Mesangial cell (primary cell): ENCODE results near the gene PALB2. TPM values are rescaled to one million over a fixed set of nuclear protein-coding genes. Genes with fewer than 3 reads are reported as not detected.

ENCODE experiments used
- total RNA-seq: library from RNA; depleted of rRNA; stranded (reverse); fragments of >200 nt; gene quantifications from 2 replicates; pipeline ENCODE4 v1.2.3, GENCODE V29; 2015

The PALB2 gene
- total RNA-seq = 6.5 and 7.0 TPM in 2 replicates

GRCh38 chr16:23640931-23641765, at the start of gene PALB2, which contains the start of gene DCTN5:
Gene PALB2 (minus strand): TSS chr16:23641310. CDS start chr16:23641157, 153 bp downstream.
Gene DCTN5 (plus strand): TSS chr16:23641466. CDS start chr16:23641543, 77 bp downstream.

GRCh38 chr16:23678430-23679273, 37.5 kb upstream of the PALB2 start, which contains the start of gene PLK1:
Gene PLK1 (plus strand): TSS chr16:23678889. CDS start chr16:23678933, 44 bp downstream.

GRCh38 chr16:23595951-23596720, 45.0 kb downstream of the PALB2 start, which contains the start of gene NDUFAB1:
Gene NDUFAB1 (minus strand): TSS chr16:23596316. CDS start chr16:23596290, 26 bp downstream.

GRCh38 chr16:23556881-23557778, 84.0 kb downstream of the PALB2 start, which contains the start of the genes EARS2 and UBFD1:
Gene EARS2 (minus strand): TSS chr16:23557350. CDS start chr16:23557343, 7 bp downstream.
Gene UBFD1 (plus strand): TSS chr16:23557727. CDS start chr16:23557743, 16 bp downstream.

Other genes with a start within 250 kb of the PALB2 start
- 12.4 and 22.9 TPM in 2 replicates for gene COG7, start 188.1 kb downstream of the PALB2 start, total RNA-seq
- gene GGA2, start 130.8 kb downstream of the PALB2 start, total RNA-seq = 27.7 and 48.4 TPM in 2 replicates
- 23.3 and 49.9 TPM in 2 replicates for gene EARS2, start 84.0 kb downstream of the PALB2 start, total RNA-seq
- gene UBFD1, start 83.6 kb downstream of the PALB2 start, total RNA-seq = 88.2 and 91.0 TPM in 2 replicates
- gene NDUFAB1, start 45.0 kb downstream of the PALB2 start, total RNA-seq = 104 and 151 TPM in 2 replicates
- 29.2 and 35.7 TPM in 2 replicates for gene DCTN5, start 156 bp upstream of the PALB2 start, total RNA-seq
- gene PLK1, start 37.6 kb upstream of the PALB2 start, total RNA-seq = 10.8 and 207 TPM in 2 replicates
- gene ERN2, start 71.9 kb upstream of the PALB2 start, total RNA-seq = 0.38 TPM in 1 of 2 replicates, not detected in the other
- 0.13 TPM in 1 of 2 replicates, not detected in the other for gene CHP2, start 113.7 kb upstream of the PALB2 start, total RNA-seq
- gene PRKCB, start 194.7 kb upstream of the PALB2 start, total RNA-seq = not detected in 2 replicates